ENCODE measurements around the gene KDM4E.
"Not testable (repeated sequence)": the region's sequence is repeated elsewhere in the genome, so short reads cannot be mapped to it uniquely, and the experiment has no call there.

KDM4E gene

GRCh38 chr11:95024958-95025357 is at the start of gene KDM4E:
KDM4E (plus strand) TSS chr11:95025258; CDS start chr11:95025558, 300 bp downstream.
- no peak for FAIRE-seq

GRCh38 chr11:94975599-94975998 is 49.5 kb upstream of the KDM4E start:
- FAIRE-seq: no peak

GRCh38 chr11:94987378-94987777 is 37.7 kb upstream of the KDM4E start:
- no peak for FAIRE-seq

GRCh38 chr11:94988748-94989147 is 36.3 kb upstream of the KDM4E start:
- no peak for FAIRE-seq

GRCh38 chr11:94993400-94993943 is 31.6 kb upstream of the KDM4E start:
- no peak for FAIRE-seq

GRCh38 chr11:94997437-94997836 is 27.6 kb upstream of the KDM4E start:
- FAIRE-seq: no peak

GRCh38 chr11:94998285-94998684 is 26.8 kb upstream of the KDM4E start:
- FAIRE-seq: no peak

- FAIRE-seq: no peak
Observed at GRCh38 chr11:95003716-95004115, 21.3 kb upstream of the KDM4E start.

- no peak for FAIRE-seq
Observed at GRCh38 chr11:95005642-95006041, 19.4 kb upstream of the KDM4E start.

GRCh38 chr11:95011376-95011775 is 13.7 kb upstream of the KDM4E start:
- FAIRE-seq: no peak

- FAIRE-seq: no peak
Observed at GRCh38 chr11:95014184-95014821, 10.8 kb upstream of the KDM4E start.

GRCh38 chr11:95016139-95016538 is 8.9 kb upstream of the KDM4E start:
- FAIRE-seq: no peak

- FAIRE-seq: not testable (repeated sequence)
Observed at GRCh38 chr11:95021468-95021867, 3.6 kb upstream of the KDM4E start.

- FAIRE-seq: not testable (repeated sequence)
Observed at GRCh38 chr11:95025594-95025993, 536 bp downstream of the KDM4E start.

GRCh38 chr11:95028357-95028756 is 3.3 kb downstream of the KDM4E start:
- FAIRE-seq: no peak

GRCh38 chr11:95033051-95033450 is 8.0 kb downstream of the KDM4E start:
- FAIRE-seq: no peak

GRCh38 chr11:95035316-95035715 is 10.3 kb downstream of the KDM4E start:
- FAIRE-seq: no peak

GRCh38 chr11:95037356-95038035 is 12.4 kb downstream of the KDM4E start:
- not testable (repeated sequence) for FAIRE-seq

GRCh38 chr11:95042239-95042638 is 17.2 kb downstream of the KDM4E start:
- no peak for FAIRE-seq

GRCh38 chr11:95042906-95043305 is 17.8 kb downstream of the KDM4E start:
- FAIRE-seq: no peak

- no peak for FAIRE-seq
Observed at GRCh38 chr11:95044010-95044409, 19.0 kb downstream of the KDM4E start.

- no peak for FAIRE-seq
Observed at GRCh38 chr11:95045812-95046211, 20.8 kb downstream of the KDM4E start.

GRCh38 chr11:95049122-95049521 is 24.1 kb downstream of the KDM4E start, which contains the start of gene KDM4F:
KDM4F (plus strand) TSS chr11:95049422.
- FAIRE-seq: not testable (repeated sequence)

- no peak for FAIRE-seq
Observed at GRCh38 chr11:95050595-95051202, 25.6 kb downstream of the KDM4E start.
